Liver (tissue), 9 donors: ENCODE data around the gene BAZ2B. TPM values are rescaled to one million over a fixed set of nuclear protein-coding genes. Genes with fewer than 3 reads are reported as not detected.

ENCODE experiments used
- DNase-seq: peaks from one replicate; pipeline ENCODE4 v3.0.0-alpha.2; 2017; ENCODE audit warnings: low spot score
- H3K27ac ChIP-seq, 2 donors: one replicate each; pipeline ENCODE4 v1.7.0; 2013; ENCODE audit warnings: inconsistent platforms in 2 of 2, low read length in 2 of 2, control low read depth in 1 of 2, low read depth in 1 of 2, mild to moderate bottlenecking in 1 of 2
- H3K27me3 ChIP-seq, 4 donors: one replicate each; pipeline versions ENCODE4 v1.6.1 to v1.7.0; 2013; ENCODE audit warnings: low read length in 3 of 4, inconsistent platforms in 1 of 4, mild to moderate bottlenecking in 1 of 4, moderate library complexity in 1 of 4; ENCODE audit not compliant: control insufficient read depth in 4 of 4, insufficient read depth in 4 of 4
- H3K36me3 ChIP-seq, 4 donors: one replicate each; pipeline versions ENCODE4 v1.6.1 to v1.7.0; 2013; ENCODE audit warnings: low read length in 3 of 4, mild to moderate bottlenecking in 3 of 4, low read depth in 1 of 4, moderate library complexity in 1 of 4; ENCODE audit not compliant: control insufficient read depth in 4 of 4, insufficient read depth in 3 of 4
- H3K4me1 ChIP-seq, 4 donors: one replicate each; pipeline versions ENCODE4 v1.6.1 to v1.7.0; 2013; ENCODE audit warnings: low read length in 3 of 4, mild to moderate bottlenecking in 3 of 4, moderate library complexity in 1 of 4; ENCODE audit not compliant: control insufficient read depth in 4 of 4, insufficient read depth in 4 of 4
- H3K4me3 ChIP-seq, 3 donors: one replicate each; pipeline versions ENCODE4 v1.6.1 to v1.7.0; 2013; ENCODE audit warnings: low read length in 3 of 3, control low read depth in 1 of 3, low read depth in 1 of 3, mild to moderate bottlenecking in 1 of 3
- H3K9ac ChIP-seq, 2 donors: one replicate each; pipeline ENCODE4 v1.7.0; 2013; ENCODE audit warnings: low read length in 2 of 2, mild to moderate bottlenecking in 2 of 2, moderate library complexity in 2 of 2, control low read depth in 1 of 2, low read depth in 1 of 2
- H3K9me3 ChIP-seq, 4 donors: one replicate each; pipeline versions ENCODE4 v1.6.1 to v1.7.0; 2013; ENCODE audit warnings: low read length in 3 of 4; ENCODE audit not compliant: control insufficient read depth in 4 of 4
- EGR1 ChIP-seq, 2 donors: IDR thresholded peaks; 2 replicates each; pipeline ENCODE4 v1.6.1; 2016 to 2018; ENCODE audit warnings: antibody characterized with exemption in 2 of 2, low read depth in 2 of 2
- FOXA1 ChIP-seq: IDR thresholded peaks from 2 replicates; pipeline ENCODE4 v1.6.1; 2016; ENCODE audit warnings: antibody characterized with exemption
- FOXA2 ChIP-seq: IDR thresholded peaks from 2 replicates; pipeline ENCODE4 v1.6.1; 2016; ENCODE audit warnings: antibody characterized with exemption
- GABPA ChIP-seq, 2 donors: IDR thresholded peaks in 1 of 2; conservative IDR thresholded peaks in 1 of 2; 2 replicates each; pipeline ENCODE4 v1.6.1; 2016; ENCODE audit warnings: antibody characterized with exemption in 2 of 2, mild to moderate bottlenecking in 1 of 2, moderate library complexity in 1 of 2
- HNF4G ChIP-seq: IDR thresholded peaks from 2 replicates; pipeline ENCODE4 v1.6.1; 2016; ENCODE audit warnings: antibody characterized with exemption
- JUND ChIP-seq, 2 donors: IDR thresholded peaks; 2 replicates each; pipeline ENCODE4 v1.6.1; 2016; ENCODE audit warnings: antibody characterized with exemption in 2 of 2
- MAX ChIP-seq: IDR thresholded peaks from 2 replicates; pipeline ENCODE4 v1.6.1; 2016; ENCODE audit warnings: antibody characterized with exemption
- RAD21 ChIP-seq, 2 donors: IDR thresholded peaks; 2 replicates each; pipeline ENCODE4 v1.6.1; 2016; ENCODE audit warnings: antibody characterized with exemption in 2 of 2, mild to moderate bottlenecking in 2 of 2
- YY1 ChIP-seq: IDR thresholded peaks from 2 replicates; pipeline ENCODE4 v1.6.1; 2016; ENCODE audit warnings: antibody characterized with exemption, mild to moderate bottlenecking
- ZBTB33 ChIP-seq: IDR thresholded peaks from 2 replicates; pipeline ENCODE4 v1.6.1; 2016; ENCODE audit warnings: antibody characterized with exemption
- WGBS: extraction: QIAGEN DNeasy Blood & Tissue Kit; methylation state at CpG from one replicate; pipeline ENCODE4 v1.1.7; 2013; 5-methylcytosine and 5-hydroxymethylcytosine counted together
- polyA plus RNA-seq, 2 donors: library from polyadenylated mRNA; stranded (reverse) in 1 of 2; unstranded in 1 of 2; fragments of 200-250 nt in 1 of 2; fragments of >200 nt in 1 of 2; fragmentation: Nextera tagmentation in 1 of 2; extraction: Ambion mirVana in 1 of 2; gene quantifications; one replicate each; pipeline versions ENCODE4 v1.2.1 to v1.2.3, GENCODE V29; 2013 to 2015
- total RNA-seq, 2 donors: library from RNA; depleted of rRNA; stranded (reverse); fragments of >200 nt; gene quantifications; one replicate each; pipeline ENCODE4 v1.2.3, GENCODE V29; 2014
- TF ChIP-seq, protein P1 (sequence below): fragments of 150-350 bp; IDR thresholded peaks from 2 replicates; pipeline ENCODE4 v1.5.1; 2017; ENCODE audit warnings: improper control_type of control experiment, low read depth, low read length; ENCODE audit not compliant: missing input control
- TF ChIP-seq, protein P2 (sequence below): IDR thresholded peaks from 2 replicates; pipeline ENCODE4 v1.6.1; 2016; ENCODE audit warnings: antibody characterized with exemption, mild to moderate bottlenecking
- donor health status: healthy.
- donor health status: healthy.
- donor health status: healthy.
- donor health status: healthy.
- donor health status: healthy.

Gene BAZ2B
- total and polyA plus RNA-seq, 4 donors, result 6.7 to 61.0 (median 24.9) TPM

GRCh38 chr2:159456500-159457426 lies 159.6 kb downstream of the BAZ2B start:
- WGBS, result 62% methylated on average over 5 of the region's 5 CpGs
- no peak overlapping the region for H3K27ac ChIP-seq
- H3K36me3 ChIP-seq, result no peaks in the 10 kb centered on the region

More at GRCh38 chr2:159456500-159457426, 159.6 kb downstream of the BAZ2B start:
- no peak for DNase-seq
- H3K4me1 ChIP-seq, result peaks cover 0 to 2% (median 0%) of the 10 kb centered on the region in 4 donors
- H3K9me3 ChIP-seq, result no peaks in the 10 kb centered on the region
- TF ChIP-seq YY1 (no peak), RAD21 (IDR thresholded peaks at IDR 0.05) (no peak), MAX (no peak), EGR1 (IDR thresholded peaks at IDR 0.05; ENCODE audit: low read depth in 2 of 2) (no peak), GABPA (IDR thresholded peaks at IDR 0.05 in 1 of 2, conservative IDR thresholded peaks at IDR 0.05 in 1 of 2) (no peak), JUND (IDR thresholded peaks at IDR 0.05) (no peak), FOXA1 (no peak), FOXA2 (no peak), ZBTB33 (no peak), HNF4G (no peak)
- TF ChIP-seq, protein P1, sequence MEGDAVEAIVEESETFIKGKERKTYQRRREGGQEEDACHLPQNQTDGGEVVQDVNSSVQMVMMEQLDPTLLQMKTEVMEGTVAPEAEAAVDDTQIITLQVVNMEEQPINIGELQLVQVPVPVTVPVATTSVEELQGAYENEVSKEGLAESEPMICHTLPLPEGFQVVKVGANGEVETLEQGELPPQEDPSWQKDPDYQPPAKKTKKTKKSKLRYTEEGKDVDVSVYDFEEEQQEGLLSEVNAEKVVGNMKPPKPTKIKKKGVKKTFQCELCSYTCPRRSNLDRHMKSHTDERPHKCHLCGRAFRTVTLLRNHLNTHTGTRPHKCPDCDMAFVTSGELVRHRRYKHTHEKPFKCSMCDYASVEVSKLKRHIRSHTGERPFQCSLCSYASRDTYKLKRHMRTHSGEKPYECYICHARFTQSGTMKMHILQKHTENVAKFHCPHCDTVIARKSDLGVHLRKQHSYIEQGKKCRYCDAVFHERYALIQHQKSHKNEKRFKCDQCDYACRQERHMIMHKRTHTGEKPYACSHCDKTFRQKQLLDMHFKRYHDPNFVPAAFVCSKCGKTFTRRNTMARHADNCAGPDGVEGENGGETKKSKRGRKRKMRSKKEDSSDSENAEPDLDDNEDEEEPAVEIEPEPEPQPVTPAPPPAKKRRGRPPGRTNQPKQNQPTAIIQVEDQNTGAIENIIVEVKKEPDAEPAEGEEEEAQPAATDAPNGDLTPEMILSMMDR, result no peak
- TF ChIP-seq, protein P2, sequence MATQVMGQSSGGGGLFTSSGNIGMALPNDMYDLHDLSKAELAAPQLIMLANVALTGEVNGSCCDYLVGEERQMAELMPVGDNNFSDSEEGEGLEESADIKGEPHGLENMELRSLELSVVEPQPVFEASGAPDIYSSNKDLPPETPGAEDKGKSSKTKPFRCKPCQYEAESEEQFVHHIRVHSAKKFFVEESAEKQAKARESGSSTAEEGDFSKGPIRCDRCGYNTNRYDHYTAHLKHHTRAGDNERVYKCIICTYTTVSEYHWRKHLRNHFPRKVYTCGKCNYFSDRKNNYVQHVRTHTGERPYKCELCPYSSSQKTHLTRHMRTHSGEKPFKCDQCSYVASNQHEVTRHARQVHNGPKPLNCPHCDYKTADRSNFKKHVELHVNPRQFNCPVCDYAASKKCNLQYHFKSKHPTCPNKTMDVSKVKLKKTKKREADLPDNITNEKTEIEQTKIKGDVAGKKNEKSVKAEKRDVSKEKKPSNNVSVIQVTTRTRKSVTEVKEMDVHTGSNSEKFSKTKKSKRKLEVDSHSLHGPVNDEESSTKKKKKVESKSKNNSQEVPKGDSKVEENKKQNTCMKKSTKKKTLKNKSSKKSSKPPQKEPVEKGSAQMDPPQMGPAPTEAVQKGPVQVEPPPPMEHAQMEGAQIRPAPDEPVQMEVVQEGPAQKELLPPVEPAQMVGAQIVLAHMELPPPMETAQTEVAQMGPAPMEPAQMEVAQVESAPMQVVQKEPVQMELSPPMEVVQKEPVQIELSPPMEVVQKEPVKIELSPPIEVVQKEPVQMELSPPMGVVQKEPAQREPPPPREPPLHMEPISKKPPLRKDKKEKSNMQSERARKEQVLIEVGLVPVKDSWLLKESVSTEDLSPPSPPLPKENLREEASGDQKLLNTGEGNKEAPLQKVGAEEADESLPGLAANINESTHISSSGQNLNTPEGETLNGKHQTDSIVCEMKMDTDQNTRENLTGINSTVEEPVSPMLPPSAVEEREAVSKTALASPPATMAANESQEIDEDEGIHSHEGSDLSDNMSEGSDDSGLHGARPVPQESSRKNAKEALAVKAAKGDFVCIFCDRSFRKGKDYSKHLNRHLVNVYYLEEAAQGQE, result no peak
- H3K27me3 ChIP-seq, result no peaks in the 10 kb centered on the region
- no peak overlapping the region for H3K4me3 ChIP-seq
- no peak overlapping the region for H3K9ac ChIP-seq
